ENCODE measurements around the gene FUCA1.

DNA sequence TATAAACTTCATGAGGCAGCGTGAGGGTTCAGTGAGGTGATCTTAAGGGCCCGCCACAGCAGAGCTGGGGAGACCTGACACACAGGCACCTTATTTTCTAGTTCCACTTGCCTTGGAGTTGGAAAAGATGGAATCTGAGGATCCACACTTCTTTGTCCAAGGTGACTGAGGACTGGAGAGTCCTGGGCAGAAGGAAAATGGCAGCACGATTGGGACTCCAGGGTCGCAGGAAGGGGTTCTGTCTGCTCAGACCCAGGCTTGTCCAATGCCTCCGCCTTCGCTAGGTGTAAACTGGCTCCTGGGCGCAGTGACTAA is 68.9 kb downstream of the FUCA1 start:
- TF ChIP-seq CTCF (IDR thresholded peaks at IDR 0.05) = no peak
- TF ChIP-seq POLR2A (IDR thresholded peaks at IDR 0.05) = no peak
